ENCODE results near the gene SLC31A1.
"Not testable (repeated sequence)": the region's sequence is repeated elsewhere in the genome, so short reads cannot be mapped to it uniquely, and the experiment has no call there.

Gene SLC31A1

GRCh38 chr9:113269355-113269754, 48.0 kb downstream of the SLC31A1 start:
- H3K4me1 ChIP-seq (ENCODE audit: insufficient read depth, low read length): no peaks in the 10 kb centered on the region; the same call in 1 of the 2 replicates
- H3K36me3 ChIP-seq (ENCODE audit: insufficient read depth, low read depth, low read length): peaks cover 55% of the 10 kb centered on the region
- H3K9me3 ChIP-seq (ENCODE audit: insufficient read depth, low read depth, low read length): no peaks in the 10 kb centered on the region
- H3K9ac ChIP-seq (ENCODE audit: low read depth, low read length): no peak overlapping the region
- no peaks in the 10 kb centered on the region for H3K27me3 ChIP-seq (ENCODE audit: insufficient read depth, low read length)
- no peak overlapping the region for H3K27ac ChIP-seq (ENCODE audit: low read length)
- no peak overlapping the region for H3K4me3 ChIP-seq (ENCODE audit: low read length)

- Histone ChIP-seq H3K36me3 (ENCODE audit: insufficient read depth, low read depth, low read length) (peaks cover 55% of the 10 kb centered on the region), H3K4me3 (ENCODE audit: low read length) (no peak overlapping the region), H3K9me3 (ENCODE audit: insufficient read depth, low read depth, low read length) (no peaks in the 10 kb centered on the region), H3K4me1 (ENCODE audit: insufficient read depth, low read length) (no peaks in the 10 kb centered on the region; the same call in 1 of the 2 replicates), H3K27me3 (ENCODE audit: insufficient read depth, low read length) (no peaks in the 10 kb centered on the region), H3K9ac (ENCODE audit: low read depth, low read length) (no peak overlapping the region), H3K27ac (ENCODE audit: low read length) (no peak overlapping the region)
Measured at GRCh38 chr9:113269871-113270270, 48.5 kb downstream of the SLC31A1 start.

GRCh38 chr9:113274474-113275156, 53.3 kb downstream of the SLC31A1 start:
- no peaks in the 10 kb centered on the region for H3K9me3 ChIP-seq (ENCODE audit: insufficient read depth, low read depth, low read length)
- no peaks in the 10 kb centered on the region for H3K27me3 ChIP-seq (ENCODE audit: insufficient read depth, low read length)
- no peak overlapping the region for H3K27ac ChIP-seq (ENCODE audit: low read length)
- H3K4me3 ChIP-seq (ENCODE audit: low read length): peak overlapping the region; percentile 97
- H3K4me1 ChIP-seq (ENCODE audit: insufficient read depth, low read length): peaks cover 3% of the 10 kb centered on the region; the same call in 1 of the 2 replicates
- H3K36me3 ChIP-seq (ENCODE audit: insufficient read depth, low read depth, low read length): peaks cover 63% of the 10 kb centered on the region
- peak overlapping the region; percentile 98; the same call in 1 of the 2 replicates for H3K9ac ChIP-seq (ENCODE audit: low read depth, low read length)

- peak within 1 kb of the TSS; percentile 98 for H3K9ac ChIP-seq (ENCODE audit: low read depth, low read length)
- peaks cover 63% of the 10 kb centered on the region for H3K36me3 ChIP-seq (ENCODE audit: insufficient read depth, low read depth, low read length)
- H3K27me3 ChIP-seq (ENCODE audit: insufficient read depth, low read length): no peaks in the 10 kb centered on the region
- H3K27ac ChIP-seq (ENCODE audit: low read length): peak within 1 kb of the TSS; percentile 95
- H3K4me3 ChIP-seq (ENCODE audit: low read length): peak within 1 kb of the TSS; percentile 97
- H3K4me1 ChIP-seq (ENCODE audit: insufficient read depth, low read length): peaks cover 3% of the 10 kb centered on the region; the same call in 1 of the 2 replicates
- no peaks in the 10 kb centered on the region for H3K9me3 ChIP-seq (ENCODE audit: insufficient read depth, low read depth, low read length)
Measured at GRCh38 chr9:113275157-113276131, 54.1 kb downstream of the SLC31A1 start, which contains the start of the genes CDC26 and PRPF4. Gene CDC26 (minus strand): TSS chr9:113275572. CDS start chr9:113272507, 3,065 bp downstream. Gene PRPF4 (plus strand): TSS chr9:113275658. CDS start chr9:113275744, 86 bp downstream.

GRCh38 chr9:113278840-113279239, 57.5 kb downstream of the SLC31A1 start:
- no peaks in the 10 kb centered on the region for H3K9me3 ChIP-seq (ENCODE audit: insufficient read depth, low read depth, low read length)
- H3K27me3 ChIP-seq (ENCODE audit: insufficient read depth, low read length): no peaks in the 10 kb centered on the region
- no peak overlapping the region for H3K27ac ChIP-seq (ENCODE audit: low read length)
- no peak overlapping the region for H3K9ac ChIP-seq (ENCODE audit: low read depth, low read length)
- peaks cover 3% of the 10 kb centered on the region; the same call in 1 of the 2 replicates for H3K4me1 ChIP-seq (ENCODE audit: insufficient read depth, low read length)
- no peak overlapping the region for H3K4me3 ChIP-seq (ENCODE audit: low read length)
- H3K36me3 ChIP-seq (ENCODE audit: insufficient read depth, low read depth, low read length): peaks cover 68% of the 10 kb centered on the region

GRCh38 chr9:113281356-113281755, 60.0 kb downstream of the SLC31A1 start:
- Histone ChIP-seq H3K27ac (ENCODE audit: low read length) (no peak overlapping the region), H3K27me3 (ENCODE audit: insufficient read depth, low read length) (no peaks in the 10 kb centered on the region), H3K4me1 (ENCODE audit: insufficient read depth, low read length) (no peaks in the 10 kb centered on the region), H3K9me3 (ENCODE audit: insufficient read depth, low read depth, low read length) (no peaks in the 10 kb centered on the region), H3K9ac (ENCODE audit: low read depth, low read length) (no peak overlapping the region), H3K4me3 (ENCODE audit: low read length) (no peak overlapping the region), H3K36me3 (ENCODE audit: insufficient read depth, low read depth, low read length) (peaks cover 90% of the 10 kb centered on the region)

GRCh38 chr9:113289091-113289490, 67.7 kb downstream of the SLC31A1 start:
- Histone ChIP-seq H3K36me3 (ENCODE audit: insufficient read depth, low read depth, low read length) (peaks cover 97% of the 10 kb centered on the region), H3K9me3 (ENCODE audit: insufficient read depth, low read depth, low read length) (no peaks in the 10 kb centered on the region), H3K27ac (ENCODE audit: low read length) (no peak overlapping the region), H3K27me3 (ENCODE audit: insufficient read depth, low read length) (no peaks in the 10 kb centered on the region), H3K4me3 (ENCODE audit: low read length) (no peak overlapping the region), H3K9ac (ENCODE audit: low read depth, low read length) (no peak overlapping the region), H3K4me1 (ENCODE audit: insufficient read depth, low read length) (no peaks in the 10 kb centered on the region)

- Histone ChIP-seq H3K9ac (ENCODE audit: low read depth, low read length) (no peak overlapping the region), H3K4me1 (ENCODE audit: insufficient read depth, low read length) (no peaks in the 10 kb centered on the region), H3K4me3 (ENCODE audit: low read length) (no peak overlapping the region), H3K36me3 (ENCODE audit: insufficient read depth, low read depth, low read length) (peaks cover 88% of the 10 kb centered on the region), H3K27me3 (ENCODE audit: insufficient read depth, low read length) (no peaks in the 10 kb centered on the region), H3K9me3 (ENCODE audit: insufficient read depth, low read depth, low read length) (no peaks in the 10 kb centered on the region), H3K27ac (ENCODE audit: low read length) (no peak overlapping the region)
Measured at GRCh38 chr9:113290052-113290607, 68.8 kb downstream of the SLC31A1 start.

- H3K36me3 ChIP-seq (ENCODE audit: insufficient read depth, low read depth, low read length): peaks cover 58% of the 10 kb centered on the region
Measured at GRCh38 chr9:113293285-113293878, 72.0 kb downstream of the SLC31A1 start.

GRCh38 chr9:113296247-113296646, 74.9 kb downstream of the SLC31A1 start:
- not testable (repeated sequence) for H3K4me3 ChIP-seq (ENCODE audit: low read length); H3K27ac ChIP-seq (ENCODE audit: low read length); H3K4me1 ChIP-seq (ENCODE audit: insufficient read depth, low read length)

More at GRCh38 chr9:113293285-113293878, 72.0 kb downstream of the SLC31A1 start:
- Histone ChIP-seq H3K27me3 (ENCODE audit: insufficient read depth, low read length) (no peaks in the 10 kb centered on the region), H3K9me3 (ENCODE audit: insufficient read depth, low read depth, low read length) (no peaks in the 10 kb centered on the region), H3K4me1 (ENCODE audit: insufficient read depth, low read length) (no peaks in the 10 kb centered on the region), H3K27ac (ENCODE audit: low read length) (no peak overlapping the region), H3K9ac (ENCODE audit: low read depth, low read length) (no peak overlapping the region), H3K4me3 (ENCODE audit: low read length) (no peak overlapping the region)

More at GRCh38 chr9:113296247-113296646, 74.9 kb downstream of the SLC31A1 start:
- not testable (repeated sequence) for H3K9ac ChIP-seq (ENCODE audit: low read depth, low read length); H3K9me3 ChIP-seq (ENCODE audit: insufficient read depth, low read depth, low read length); H3K27me3 ChIP-seq (ENCODE audit: insufficient read depth, low read length)
- peaks cover 30% of the 10 kb centered on the region for H3K36me3 ChIP-seq (ENCODE audit: insufficient read depth, low read depth, low read length)

Measured in iPS-20b (cell line).